ENCODE results near the gene SLC22A6.

SLC22A6 gene

DNA sequence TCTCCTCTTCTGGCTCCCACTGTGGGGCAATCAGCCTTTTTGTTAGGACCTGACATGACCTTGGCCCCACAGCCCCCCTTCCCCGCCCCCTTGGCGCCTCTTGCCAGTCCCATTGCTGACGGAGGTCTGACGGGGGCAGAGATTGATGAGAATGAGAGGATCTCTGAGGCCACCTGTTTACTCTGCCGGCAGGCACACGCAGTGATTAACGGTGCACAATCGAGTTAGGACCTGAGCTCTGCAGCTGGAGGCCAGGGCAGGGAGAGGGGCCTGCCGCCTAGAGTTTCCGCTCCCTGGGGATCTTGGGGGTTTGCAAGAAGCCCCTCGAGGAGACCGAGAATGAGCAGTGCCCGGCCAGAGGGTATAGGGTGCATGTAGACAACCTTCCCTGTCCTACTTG lies 56.8 kb downstream of the SLC22A6 start:
- DNase-seq (ENCODE audit: low spot score): no peak
- TF ChIP-seq, protein P1, sequence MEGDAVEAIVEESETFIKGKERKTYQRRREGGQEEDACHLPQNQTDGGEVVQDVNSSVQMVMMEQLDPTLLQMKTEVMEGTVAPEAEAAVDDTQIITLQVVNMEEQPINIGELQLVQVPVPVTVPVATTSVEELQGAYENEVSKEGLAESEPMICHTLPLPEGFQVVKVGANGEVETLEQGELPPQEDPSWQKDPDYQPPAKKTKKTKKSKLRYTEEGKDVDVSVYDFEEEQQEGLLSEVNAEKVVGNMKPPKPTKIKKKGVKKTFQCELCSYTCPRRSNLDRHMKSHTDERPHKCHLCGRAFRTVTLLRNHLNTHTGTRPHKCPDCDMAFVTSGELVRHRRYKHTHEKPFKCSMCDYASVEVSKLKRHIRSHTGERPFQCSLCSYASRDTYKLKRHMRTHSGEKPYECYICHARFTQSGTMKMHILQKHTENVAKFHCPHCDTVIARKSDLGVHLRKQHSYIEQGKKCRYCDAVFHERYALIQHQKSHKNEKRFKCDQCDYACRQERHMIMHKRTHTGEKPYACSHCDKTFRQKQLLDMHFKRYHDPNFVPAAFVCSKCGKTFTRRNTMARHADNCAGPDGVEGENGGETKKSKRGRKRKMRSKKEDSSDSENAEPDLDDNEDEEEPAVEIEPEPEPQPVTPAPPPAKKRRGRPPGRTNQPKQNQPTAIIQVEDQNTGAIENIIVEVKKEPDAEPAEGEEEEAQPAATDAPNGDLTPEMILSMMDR (IDR thresholded peaks at IDR 0.05; ENCODE audit: borderline replicate concordance, control extremely low read depth, extremely low read depth, insufficient read depth, missing control alignments): no peak
- in situ Hi-C loops (cut with MboI; ENCODE audit: low sequenced_read_pairs, unreplicated experiment): no loop called here

DNA sequence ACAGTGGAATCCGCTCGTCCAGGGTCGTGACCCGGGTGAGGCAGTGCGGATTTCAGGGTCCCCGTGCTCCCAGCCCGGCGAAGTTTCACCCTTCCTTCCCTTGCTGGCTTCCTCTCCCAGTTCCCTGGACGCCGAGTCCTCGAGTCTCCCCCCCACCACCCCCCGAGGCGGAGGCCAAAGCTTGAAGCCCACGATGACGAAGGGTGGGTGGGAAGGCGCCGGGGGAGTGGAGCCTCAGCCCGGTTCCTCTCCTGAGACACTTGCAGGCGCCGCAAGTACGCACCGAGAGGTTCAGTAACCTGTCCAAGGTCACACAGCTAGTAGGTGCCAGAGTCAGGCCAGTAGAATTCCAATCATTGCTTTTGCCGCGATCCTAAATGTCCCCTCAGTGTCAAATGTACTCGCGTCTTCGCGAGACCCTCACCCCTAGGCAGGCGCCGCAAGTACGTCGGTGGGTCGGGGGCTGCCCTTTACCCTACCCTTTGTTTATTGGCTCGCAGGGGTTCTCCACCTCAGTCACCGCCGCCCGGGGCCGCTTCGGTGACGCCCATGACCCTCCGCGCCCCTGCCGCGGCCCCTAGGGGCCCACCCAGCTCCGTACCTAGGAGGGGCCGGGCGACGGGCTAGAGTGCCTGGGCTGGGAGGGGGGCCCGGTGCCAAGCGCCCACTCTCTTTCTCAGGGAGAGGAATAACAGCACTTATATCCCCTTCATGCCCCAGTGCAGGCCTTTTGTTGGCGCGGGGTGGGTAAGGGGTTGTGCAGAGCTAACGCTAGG lies 57.9 kb downstream of the SLC22A6 start:
- in situ Hi-C loops (cut with MboI; ENCODE audit: low sequenced_read_pairs, unreplicated experiment): no loop called here
- TF ChIP-seq, protein P1 (IDR thresholded peaks at IDR 0.05; ENCODE audit: borderline replicate concordance, control extremely low read depth, extremely low read depth, insufficient read depth, missing control alignments): no peak
- DNase-seq (ENCODE audit: low spot score): no peak
